Measurements from ENCODE around the gene SHANK3.

GRCh38 chr22:50698546-50698945, 25.9 kb downstream of the SHANK3 start:
- TF ChIP-seq CTCF (conservative IDR thresholded peaks at IDR 0.05; ENCODE audit: low read length) (no peak), EZH2phosphoT487 (IDR thresholded peaks at IDR 0.05; ENCODE audit: borderline replicate concordance, low read depth, low read length) (no peak)

Measured in OCI-LY7 (cell line).